Inferior parietal cortex (tissue), 1 donor: Measurements from ENCODE around the gene SFXN2.
"Not testable (repeated sequence)": the region's sequence is repeated elsewhere in the genome, so short reads cannot be mapped to it uniquely, and the experiment has no call there.

ENCODE experiments used
- DNase-seq: peaks from one replicate; pipeline ENCODE4 v3.0.0-alpha.2; 2016; ENCODE audit errors: extremely low spot score

The SFXN2 gene

DNA sequence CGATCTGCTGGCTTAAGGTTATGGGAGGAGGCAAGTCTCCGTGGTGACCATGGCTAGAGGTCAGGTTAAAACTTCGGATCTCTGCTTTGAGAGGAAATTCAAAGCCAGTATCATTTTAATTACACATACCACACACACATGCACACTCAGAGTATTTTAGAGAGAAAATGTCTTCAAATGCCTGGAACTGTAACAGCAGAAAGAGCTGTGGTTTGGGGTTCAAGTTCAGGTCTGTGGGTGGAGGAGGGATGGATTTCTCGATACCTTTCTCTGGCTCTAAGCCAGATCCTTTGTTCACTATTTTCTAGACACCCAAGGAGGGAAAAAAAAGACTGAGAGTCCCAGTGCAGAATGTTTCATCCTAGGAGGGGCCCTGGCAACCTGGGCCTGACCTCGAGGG is 32.7 kb upstream of the SFXN2 start:
- no peak for DNase-seq

GRCh38 chr10:102682416-102682815 is 32.0 kb upstream of the SFXN2 start:
- no peak for DNase-seq

GRCh38 chr10:102682981-102683380 is 31.5 kb upstream of the SFXN2 start:
- DNase-seq, result no peak

- DNase-seq, result no peak
These were observed 30.7 kb upstream of the SFXN2 start for GRCh38 chr10:102683736-102684135.

- DNase-seq, result no peak
These were observed 23.0 kb upstream of the SFXN2 start for GRCh38 chr10:102691285-102692066.

GRCh38 chr10:102695401-102695800 is 19.0 kb upstream of the SFXN2 start:
- not testable (repeated sequence) for DNase-seq

DNA sequence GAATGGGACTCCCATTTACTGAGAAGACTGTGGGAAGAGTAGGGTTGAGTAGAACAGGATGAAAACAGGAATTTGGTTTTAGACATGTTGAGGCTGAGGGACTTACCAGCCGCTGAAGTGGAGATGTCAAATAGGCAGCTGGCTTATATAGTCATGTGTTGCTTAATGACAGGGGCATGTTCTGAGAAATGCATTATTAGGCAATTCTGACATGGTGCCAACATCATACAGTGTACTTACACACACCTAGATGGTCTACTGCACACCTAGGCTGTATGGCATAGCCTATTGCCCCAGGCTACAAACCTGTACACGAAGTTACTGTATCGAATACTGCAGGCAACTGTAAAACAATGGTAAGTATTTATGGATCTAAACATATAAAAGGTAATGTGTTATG is 17.7 kb upstream of the SFXN2 start:
- DNase-seq, result no peak

GRCh38 chr10:102698894-102699293 is 15.5 kb upstream of the SFXN2 start:
- no peak for DNase-seq

GRCh38 chr10:102701272-102701671 is 13.2 kb upstream of the SFXN2 start:
- no peak for DNase-seq

GRCh38 chr10:102701796-102702195 is 12.6 kb upstream of the SFXN2 start:
- DNase-seq, result no peak

DNA sequence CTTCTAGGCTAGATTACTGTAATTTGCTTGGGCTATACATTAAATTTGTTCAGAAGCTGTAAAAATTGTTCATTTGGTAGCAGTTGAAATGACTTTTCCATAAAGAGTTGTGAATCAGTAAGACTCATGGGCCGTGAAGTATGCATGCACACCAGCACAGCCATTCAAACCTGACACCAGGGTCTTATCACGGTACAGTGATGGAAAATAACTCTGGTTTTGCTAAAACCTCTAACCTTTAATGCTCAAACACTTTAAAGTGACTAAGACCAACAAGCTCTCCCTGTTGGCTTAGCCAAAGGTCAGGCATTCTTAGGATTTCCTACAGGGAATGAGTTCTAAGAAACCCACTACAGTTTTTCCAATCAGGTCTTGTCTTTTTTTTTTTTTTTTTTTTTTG is 11.7 kb upstream of the SFXN2 start:
- DNase-seq, result no peak

GRCh38 chr10:102704915-102705314 is 9.5 kb upstream of the SFXN2 start:
- DNase-seq, result no peak

GRCh38 chr10:102705531-102705930 is 8.9 kb upstream of the SFXN2 start:
- no peak for DNase-seq

DNA sequence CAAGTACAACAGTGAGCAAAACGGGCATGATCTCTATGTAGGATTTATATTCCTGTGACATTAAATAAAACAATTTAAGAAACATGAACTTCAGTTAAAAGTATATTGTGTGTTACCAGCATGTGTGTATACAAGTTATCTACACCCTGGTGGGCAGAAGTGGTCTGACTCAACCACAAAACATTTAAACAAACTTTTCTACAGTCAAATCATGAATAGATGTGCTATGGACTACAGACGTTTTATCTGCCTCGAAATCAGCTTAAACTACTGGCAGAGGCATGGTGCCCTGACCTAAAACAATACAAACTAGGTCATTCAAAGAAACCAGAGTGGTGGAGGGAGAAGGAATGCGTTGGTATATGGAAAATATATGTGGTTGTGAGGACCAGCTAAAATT is 3.8 kb upstream of the SFXN2 start:
- DNase-seq, result no peak

DNA sequence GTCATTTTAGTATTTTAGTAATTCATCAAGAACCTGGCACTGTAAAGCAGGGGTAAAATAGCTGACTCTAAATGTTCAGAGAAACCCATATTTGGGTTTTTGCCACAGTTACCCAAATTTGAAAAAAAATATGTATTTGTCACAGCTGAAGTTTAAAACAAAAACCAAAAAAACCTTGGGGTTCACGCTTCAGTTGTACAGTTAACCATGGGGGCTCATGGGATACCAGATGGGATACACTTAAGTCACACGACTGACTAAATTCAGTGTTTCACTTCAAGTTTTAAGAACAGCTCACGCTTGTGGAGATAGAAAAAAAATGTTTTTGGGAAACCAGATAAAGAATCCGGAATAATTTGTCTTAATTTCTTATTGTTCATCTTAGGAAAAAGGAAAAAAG is 2.3 kb upstream of the SFXN2 start:
- DNase-seq, result no peak

DNA sequence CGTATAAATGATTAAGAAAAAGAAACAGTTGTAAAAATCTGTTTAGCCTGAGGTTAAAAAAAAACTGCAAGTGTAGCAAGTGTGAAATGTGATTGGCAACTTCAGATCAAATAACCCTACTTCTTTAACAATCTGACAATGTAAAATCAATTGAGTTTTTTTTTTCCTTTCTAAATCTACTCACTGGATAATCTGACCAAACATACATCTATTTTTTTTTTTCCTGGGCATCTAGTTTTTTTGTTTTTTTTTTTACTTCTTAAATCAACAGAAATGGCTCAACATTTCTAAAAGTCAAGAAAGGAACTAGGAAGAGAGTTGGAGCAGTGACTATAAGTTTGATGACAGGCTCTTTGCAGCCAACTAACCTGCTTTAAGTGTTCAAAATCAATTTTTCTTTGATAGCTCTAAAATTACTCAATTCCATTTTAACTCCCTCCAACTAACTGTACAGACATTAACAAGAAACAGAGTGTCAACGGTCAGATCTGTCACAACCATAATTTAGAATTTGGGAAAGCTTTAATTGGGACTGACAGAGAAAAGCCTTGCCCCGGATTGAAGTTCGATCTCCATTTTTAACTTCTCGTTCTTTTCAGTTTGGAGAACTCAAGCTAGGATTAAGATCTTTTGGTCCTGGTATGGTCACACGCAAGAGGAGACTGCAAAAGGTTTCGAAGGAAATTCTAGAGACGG is 1.4 kb upstream of the SFXN2 start:
- DNase-seq, result no peak

GRCh38 chr10:102713539-102713813 is 960 bp upstream of the SFXN2 start:
- peak; percentile 58 for DNase-seq

DNA sequence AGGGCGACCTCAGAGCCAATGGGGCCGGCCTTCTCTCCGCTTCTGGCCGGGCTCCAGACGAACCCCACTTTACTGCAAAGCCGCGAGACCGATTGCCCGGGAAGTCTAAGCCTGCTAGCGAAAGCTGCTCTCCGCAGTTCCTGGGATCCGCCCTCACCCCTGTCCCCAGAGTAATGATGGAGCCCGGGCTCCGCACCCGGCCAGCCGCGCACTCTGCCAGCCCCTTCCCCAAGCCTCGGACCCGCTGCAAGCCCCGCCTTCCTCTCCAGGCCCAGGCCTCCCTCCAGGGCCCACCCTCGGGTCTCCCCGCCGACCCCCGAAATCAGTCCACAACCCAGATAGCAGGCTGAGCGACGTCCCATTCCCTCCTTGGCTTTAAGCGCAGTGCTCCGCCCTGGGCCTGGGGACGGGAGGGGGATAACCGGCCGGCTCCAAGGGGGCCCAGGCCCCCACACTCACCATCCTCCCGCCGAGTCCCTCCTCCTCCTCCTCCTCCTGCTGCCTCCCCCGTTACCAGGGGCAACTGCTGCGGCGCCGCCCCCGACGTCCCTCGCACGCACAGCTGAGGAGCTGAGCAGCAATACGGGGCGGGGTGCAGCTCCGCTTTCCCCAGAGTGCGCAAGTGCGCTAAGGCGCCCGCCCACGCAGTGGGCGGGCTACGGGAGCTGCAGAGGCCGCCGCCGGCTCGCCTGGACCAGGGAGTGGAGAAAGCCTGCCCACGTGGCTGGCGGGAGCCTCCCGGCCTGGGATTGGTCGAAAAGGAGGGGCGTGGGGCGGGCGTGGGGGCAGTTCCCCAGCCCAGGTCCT is 419 bp upstream of the SFXN2 start, which contains the start of gene ARL3:
ARL3 (minus strand) TSS at position 584 of the 807 bp plus-strand sequence; CDS start at position 462, 122 bp downstream.
- peak; percentile 98 for DNase-seq

DNA sequence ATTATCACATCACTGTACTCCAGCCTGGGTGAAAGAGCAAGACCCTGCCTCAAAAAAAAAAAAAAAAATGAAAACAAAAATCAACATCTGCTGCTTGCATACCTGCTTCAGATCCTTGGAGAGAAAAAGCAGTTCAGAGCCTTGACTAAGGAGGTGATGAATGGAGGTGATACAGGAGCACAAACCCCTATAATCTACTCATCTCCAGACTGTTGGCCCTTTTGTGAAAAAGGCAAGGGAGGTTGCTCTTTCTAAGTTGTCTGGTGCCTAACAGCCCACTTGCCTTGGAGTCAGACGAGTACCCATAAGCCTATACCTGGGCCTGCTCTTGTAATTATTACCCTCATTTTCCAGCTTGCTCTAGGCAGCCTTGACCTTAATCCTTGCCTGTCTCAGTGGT is 1.4 kb downstream of the SFXN2 start:
- no peak for DNase-seq

DNA sequence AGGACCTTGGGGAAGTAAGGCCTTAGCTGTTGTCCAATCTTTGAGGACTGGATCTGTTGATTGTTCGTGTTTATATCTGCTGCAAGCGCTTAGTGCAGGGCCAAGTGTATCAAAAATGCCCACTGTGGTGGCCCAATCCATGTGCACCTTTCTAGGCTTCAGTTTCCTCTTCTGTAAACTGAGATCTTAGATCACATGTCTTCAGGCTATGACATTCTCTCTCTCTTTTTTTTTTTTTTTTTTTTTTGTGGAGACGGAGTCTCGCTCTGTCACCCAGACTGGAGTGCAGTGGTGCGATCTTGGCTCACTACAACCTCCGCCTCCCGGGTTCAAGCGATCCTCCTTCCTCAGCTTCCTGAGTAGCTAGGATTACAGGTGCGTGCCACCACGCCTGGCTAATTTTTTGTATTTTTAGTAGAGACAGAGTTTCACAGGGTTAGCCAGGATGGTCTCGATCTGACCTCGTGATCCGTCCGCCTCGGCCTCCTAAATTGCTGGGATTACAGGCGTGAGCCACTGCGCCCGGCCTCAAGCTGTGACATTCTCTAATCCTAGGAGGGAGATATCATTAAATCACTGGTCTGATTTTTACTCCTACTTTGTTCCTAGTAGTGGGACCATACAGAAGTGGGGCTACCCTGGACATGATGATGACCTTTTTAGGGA is 2.6 kb downstream of the SFXN2 start:
- not testable (repeated sequence) for DNase-seq

DNA sequence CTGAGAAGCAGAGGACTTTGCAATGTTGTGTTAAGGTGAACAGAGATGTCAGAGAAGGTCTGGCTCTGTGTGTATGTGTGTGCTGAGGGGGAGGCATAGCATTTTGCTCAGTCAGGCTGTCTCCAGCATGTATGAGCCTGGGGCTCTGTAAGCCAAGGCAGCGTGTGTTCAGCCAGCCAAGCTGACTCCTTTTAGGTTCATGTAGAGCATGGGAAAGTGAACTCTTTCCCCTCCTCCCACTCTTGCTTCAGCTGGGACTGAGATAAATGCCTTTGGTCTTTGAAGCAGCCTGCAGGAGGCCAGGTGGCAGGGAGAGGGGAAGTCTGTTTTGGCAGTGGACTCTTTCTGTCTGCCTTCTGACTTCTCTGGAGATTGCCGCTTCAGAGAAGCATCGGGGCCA is 3.8 kb downstream of the SFXN2 start:
- DNase-seq, result no peak

DNA sequence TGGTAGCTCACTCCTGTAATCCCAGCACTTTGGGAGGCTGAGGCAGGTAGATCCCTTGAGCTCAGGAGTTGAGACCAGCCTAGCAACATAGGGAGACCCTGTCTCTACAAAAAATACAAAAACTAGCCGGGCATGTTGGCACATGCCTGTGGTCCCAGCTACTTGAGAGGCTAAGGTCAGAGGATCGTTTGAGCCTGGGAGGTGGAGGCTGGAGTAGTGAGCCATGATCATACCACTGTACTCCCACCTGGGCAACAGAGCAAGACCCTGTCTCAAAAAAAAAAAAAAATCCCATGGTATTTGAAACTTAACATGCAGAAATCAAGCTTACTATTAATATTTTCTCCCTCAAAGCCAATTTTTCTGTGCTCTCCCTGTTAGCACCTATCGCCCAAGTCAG is 5.9 kb downstream of the SFXN2 start:
- no peak for DNase-seq
